Activated CD4-positive, alpha-beta T cell treated with anti-CD3 and anti-CD28 coated beads, Interleukin-2, amount 50 U/mL, for 24 hours (primary cell): ENCODE data around the gene EPB41L4B.
"Not testable (repeated sequence)": the region's sequence is repeated elsewhere in the genome, so short reads cannot be mapped to it uniquely, and the experiment has no call there.

ENCODE experiments used
- DNase-seq, 2 donors: peaks; one replicate each; pipeline ENCODE4 v3.0.0-alpha.2; 2020; ENCODE audit warnings: low read depth in 1 of 2, low spot score in 1 of 2

The EPB41L4B gene

DNA sequence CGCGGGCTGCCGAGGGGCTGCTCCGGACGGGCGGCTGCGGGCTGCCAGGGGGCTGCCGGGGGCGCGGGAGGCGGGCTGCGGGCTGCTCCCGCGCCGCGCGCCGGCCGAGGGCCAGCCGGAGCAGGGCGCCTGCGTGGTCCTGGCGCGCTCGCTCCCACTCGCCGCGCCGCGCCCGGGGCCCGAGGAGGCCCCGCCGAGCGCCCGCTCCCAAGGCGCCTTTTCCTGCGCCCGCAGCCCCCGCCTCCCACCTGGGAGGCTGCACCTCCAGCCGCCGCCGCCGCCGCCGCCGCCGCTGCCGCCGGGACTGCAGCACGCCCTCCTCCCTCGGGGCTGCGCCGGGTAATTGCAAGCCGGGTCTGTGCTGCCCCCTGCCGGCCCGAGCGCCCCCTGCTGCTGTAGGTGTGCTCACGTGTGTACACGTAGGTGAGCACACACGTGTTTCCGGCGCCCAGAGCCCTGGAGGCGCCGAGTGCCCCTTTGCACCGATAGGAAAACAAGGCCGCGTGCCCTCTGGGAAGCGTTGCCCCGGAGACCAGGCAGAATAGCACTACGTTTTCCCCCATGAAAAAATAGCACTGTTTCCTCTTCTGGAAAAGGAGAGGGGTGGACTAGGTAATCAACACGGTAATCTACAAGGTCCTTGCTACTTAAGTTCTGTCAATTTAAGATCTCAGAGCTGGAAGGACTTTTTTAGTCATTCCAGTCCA is at the start of gene EPB41L4B:
Gene EPB41L4B (minus strand): TSS at position 318 of the 707 bp plus-strand sequence. CDS start 613 bp downstream, outside the sequence.
- peak; percentile 76 to 85 for DNase-seq

DNA sequence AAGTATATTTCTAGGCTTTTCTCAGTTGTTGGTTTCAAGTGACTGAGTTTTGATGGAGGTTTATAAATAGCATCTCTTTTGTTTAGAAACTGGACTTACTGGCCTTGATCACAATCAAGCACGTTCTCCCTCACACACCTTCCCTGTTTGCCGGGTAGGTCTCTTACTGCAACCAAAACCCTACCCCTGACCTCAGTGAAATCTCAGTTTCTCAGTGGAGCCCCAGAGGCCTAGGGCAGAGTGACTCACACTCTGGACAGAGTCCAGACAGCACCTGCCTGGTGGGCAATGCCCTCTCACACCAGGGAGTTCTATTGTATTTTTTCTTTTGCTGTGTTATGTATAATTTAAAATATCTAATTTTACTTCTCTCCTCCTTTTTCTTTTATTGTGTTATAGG is 48.4 kb upstream of the EPB41L4B start:
- DNase-seq, result no peak

DNA sequence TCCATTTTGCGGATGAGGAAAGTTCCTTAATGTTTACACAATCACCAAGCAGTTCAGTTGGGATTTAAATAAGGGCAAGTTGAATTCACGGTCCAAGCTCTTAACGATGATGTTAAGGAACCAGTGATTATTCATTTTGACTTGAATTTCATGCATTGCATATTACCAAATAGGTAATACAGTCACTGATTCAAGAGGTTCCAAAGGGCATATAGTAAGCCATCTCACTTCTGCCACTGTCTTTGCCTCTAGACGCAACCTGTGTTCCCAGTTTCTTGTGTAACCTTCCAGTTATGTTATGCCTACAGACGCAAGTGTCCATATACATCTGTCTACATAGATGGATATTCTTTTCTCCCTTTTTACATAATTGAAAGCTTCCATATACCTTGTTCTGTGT is 39.9 kb upstream of the EPB41L4B start:
- DNase-seq, result no peak

DNA sequence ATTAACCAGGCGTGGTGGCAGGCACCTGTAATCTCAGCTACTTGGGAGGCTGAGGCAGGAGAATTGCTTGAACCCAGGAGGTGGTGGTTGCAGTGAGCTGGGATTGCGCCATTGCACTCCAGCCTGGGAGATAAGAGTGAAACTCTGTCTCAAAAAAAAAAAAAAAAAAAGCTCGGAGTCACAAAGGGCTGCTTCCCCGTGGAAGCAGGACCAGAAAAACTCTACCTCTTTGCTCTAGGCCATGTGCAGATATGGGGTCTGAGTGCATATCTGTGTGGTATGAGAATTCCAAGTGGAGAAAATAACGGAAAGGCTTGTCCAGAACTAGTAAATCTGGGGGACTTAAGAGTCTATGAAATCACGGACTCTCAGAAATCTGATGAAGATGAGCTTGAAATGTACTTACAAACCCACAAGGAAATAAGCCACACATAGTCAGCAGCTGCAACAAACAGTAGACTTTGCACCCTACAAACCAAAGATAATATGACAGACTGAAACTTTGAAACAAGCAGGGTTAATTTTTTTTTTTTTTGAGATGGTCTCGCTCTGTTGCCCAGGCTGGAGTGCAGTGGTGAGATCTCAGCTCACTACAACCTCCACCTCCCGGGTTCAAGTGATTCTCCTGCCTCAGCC is 38.2 kb upstream of the EPB41L4B start:
- not testable (repeated sequence) for DNase-seq

DNA sequence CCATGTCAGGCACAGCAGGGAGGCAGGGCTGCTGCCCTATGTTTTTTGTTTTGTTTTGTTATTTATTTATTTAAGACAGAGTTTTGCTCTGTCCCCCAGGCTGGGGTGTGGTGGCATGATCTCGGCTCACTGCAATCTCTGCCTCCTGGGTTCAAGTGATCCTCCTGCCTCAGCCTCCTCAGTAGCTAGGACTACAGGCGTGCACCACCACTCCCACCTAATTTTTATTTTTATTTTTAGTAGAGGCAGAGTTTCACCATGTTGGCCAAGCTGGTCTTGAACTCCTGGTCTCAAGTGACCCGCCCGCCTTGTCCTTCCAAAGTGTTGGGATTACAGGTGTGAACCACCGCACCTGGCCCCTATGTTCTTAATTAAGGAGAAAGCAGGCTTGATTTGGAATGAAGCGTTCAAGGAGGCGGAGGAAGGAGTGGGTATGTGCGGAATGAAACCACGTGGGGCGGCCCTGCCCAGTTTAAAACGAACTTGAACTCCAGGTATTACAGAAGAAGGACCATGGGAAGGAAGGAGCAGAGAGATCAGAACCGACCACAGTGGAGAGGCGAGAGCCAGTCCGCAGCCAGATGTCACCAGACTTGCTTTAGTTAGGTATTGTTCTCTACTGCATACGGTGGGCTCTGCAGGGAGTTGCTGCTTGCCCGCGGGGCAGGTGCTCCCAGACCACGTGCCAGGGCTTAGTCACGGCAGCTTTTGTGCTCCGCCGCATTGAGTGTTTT is 34.9 kb upstream of the EPB41L4B start:
- DNase-seq, result no peak

DNA sequence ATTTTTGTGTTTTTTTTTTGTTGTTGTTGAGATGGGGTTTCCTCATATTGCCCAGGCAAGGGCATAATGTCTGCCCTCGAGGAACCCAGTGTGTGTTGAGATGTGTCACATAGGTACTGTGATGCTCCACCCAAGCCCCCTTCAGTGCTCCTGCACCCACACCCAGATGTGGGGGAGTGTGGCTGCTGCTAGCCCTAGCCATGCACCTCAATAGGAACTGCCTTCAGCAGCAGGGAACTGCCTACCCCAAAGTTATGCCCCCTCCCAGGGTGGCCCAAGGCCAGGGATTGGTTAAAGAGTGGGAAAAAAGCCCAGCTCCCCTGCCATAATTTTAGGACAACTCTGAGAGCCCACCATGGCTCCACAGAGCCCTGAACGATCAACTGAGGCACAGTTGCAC is 33.3 kb upstream of the EPB41L4B start:
- no peak for DNase-seq

DNA sequence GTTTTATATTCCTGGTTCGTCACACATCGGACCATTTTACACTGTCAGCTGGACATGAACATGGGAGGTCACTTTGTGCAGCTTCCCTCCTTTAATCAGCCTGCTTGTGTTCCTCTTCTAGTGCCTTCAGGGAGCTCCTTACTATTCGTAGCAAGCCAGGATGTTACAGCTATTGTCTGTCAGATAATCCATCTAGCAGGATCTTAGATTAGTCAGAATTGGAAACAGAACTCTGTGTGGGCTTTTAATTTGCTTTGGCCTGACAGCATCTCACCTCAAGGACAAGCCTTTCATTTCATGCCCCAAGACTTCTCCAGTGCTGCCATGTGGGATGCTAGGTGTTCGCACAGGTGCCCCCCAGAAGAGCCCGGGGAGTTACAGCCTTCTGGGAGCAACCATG is 30.2 kb upstream of the EPB41L4B start:
- no peak for DNase-seq

DNA sequence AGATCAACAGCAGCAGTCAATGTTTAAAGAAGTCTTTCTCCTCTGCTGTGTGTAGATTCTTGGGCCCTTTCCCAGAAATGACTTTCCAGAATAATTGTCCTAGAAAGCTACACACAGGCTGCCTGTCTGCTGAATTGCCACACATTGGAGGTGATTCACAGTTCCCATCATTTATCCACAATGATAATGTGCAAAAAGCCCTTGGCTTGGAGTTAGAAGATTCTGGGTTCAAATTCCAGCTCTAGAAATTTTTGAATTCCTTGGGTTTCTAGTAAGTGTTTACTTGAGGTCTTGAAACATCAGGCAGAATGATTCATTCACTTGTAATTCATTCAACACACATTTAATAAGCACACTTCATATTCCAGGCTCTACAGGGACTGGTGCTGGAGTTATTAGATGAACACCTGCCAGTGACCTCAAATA is 28.6 kb upstream of the EPB41L4B start:
- no peak for DNase-seq

DNA sequence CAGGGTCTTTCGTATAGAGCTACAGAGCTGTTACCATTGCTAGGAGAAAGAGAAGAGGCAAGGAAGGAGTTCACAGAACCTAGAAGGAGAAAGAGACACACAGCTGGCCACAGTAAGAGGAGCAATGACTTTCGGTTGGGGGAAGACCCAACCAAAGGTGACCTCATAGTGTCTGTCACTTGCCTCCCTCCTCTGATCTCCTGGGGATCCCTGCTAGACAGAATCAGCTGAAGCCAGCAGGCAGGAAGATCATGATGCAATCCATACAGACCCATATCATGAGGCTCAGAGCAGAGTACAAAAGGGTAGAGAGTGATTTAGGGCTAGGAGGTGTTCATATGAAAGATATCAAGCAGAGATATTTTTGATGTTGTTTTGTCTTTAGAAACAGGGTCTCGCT is 26.0 kb upstream of the EPB41L4B start:
- DNase-seq, result no peak

DNA sequence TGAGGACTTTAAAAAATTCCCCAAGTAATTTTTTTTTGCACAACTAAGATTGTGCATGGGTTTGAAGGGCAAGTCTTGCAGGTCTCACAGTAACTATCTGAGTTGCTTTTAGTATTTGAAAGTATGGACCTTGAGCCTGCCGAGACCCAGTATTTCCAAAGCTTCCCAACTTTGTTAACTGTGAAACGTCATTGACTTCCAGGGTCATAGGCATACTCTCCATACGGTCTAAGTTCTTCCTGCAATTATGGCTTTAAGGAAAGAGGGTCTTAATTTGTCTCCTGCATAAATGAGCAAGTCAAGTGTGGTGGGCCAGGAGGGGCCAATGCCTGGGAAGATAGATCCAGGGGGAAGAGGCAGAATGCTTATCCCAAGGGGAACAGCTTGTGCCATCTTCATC is 24.0 kb upstream of the EPB41L4B start:
- no peak for DNase-seq

DNA sequence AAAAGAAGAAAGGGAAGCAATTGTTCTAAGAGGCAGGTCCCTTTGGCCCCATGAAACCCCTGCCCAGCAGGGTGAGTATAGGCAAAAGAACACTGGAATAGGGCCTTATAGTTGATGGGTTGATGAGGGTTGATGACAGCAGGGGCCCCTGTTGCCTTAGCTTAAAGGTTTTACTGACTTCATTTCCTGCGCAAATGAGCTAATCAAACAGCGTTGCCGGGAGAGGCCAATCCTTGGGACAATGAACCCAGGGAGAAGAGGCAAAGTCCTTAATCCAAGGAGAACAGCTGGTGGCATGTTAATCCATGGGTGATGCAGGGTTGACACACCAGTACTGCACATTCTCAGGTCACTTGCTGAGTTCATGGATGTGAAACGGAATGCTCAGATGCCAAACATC is 22.0 kb upstream of the EPB41L4B start:
- no peak for DNase-seq

DNA sequence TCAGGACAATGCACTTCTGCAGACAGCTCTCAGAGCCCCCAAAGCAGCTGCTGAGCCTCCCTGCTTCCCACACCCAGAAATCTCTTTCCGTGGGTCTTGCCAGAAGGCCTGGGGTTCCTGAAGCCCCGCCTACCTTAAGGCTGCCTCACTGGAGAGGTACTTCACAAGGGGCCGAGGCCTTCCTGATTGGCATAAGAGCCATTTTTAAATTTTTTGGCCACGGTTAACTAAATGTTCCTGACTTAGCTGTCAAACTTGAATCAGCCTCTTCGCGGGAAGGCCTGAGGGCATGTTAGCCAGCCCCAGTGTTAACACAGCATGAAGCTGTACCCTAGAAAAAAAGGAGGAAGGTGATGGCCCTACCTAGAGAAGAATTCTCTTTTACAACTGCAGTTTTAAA is 20.7 kb upstream of the EPB41L4B start:
- DNase-seq, result no peak

DNA sequence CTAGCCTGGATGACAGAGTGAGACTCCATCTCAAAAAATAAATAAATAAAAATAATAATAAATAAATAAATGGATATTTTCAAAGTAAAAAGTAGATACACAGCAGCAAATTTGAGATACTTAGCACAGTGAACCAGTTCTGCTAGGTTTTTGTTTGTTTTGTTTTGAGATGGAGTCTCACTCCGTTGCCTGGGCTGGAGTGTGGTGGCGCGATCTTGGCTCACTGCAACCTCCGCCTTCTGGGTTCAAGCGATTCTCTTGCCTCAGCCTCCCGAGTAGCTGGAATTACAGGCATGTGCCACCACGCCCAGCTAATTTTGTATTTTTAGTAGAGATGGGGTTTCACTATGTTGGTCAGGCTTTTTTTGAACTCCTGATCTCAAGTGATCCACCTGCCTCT is 20.1 kb upstream of the EPB41L4B start:
- not testable (repeated sequence) for DNase-seq

DNA sequence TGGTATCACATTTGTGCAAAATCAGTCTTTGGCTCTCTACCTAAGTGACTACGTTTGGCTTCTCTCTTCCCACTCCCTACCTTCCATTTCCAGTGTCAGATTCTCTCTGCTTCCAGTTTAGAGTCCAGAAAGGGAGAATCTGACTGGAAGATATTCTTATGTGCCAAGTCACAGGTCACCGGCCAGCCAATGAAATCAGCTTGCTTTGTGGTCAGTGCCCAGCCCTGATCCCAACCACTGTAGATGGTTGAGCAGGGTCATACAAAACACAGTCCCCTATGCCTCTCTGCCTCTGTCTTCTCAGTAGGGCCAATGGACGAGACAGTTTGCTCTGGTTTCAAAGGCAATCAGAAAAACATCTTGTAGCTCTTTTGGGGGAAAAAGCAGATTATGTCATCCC is 15.6 kb upstream of the EPB41L4B start:
- DNase-seq, result no peak

DNA sequence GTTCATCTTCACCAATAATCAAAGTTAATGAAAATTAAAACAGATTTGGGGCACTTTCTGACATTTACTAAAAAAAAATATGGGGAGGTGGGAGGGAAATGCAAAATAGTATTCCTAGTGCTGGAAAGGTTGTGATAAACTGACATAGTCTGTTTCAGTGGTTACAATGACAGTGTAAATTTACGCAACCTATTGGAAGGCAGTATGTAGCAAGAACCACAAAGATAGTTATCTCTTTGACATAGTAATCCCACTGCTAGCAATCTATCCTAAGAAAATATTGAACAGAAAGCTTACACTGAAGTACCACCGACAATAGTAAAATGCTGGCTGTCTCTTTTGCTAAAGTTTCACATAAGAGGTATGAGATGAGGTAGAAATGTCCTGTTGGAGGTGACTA is 15.1 kb upstream of the EPB41L4B start:
- DNase-seq, result no peak

DNA sequence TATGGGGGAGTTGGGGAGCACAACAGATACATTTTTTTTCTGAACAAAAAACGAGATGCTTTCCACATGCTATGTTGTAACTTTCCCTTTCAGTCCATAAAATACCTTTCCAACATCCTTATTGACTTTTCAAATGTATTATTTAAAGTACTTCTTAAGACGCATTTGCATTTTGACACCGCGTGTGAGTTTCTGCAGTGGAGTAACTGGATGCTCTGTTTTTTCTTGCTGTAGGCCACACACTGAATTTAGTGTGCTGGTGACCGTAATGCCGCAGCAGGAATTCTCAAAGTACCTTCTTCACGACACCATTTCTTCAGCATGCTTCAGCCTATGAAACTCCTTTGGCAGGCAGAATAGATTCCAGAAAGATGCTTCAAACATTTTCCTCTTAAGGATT is 14.3 kb upstream of the EPB41L4B start:
- no peak for DNase-seq

DNA sequence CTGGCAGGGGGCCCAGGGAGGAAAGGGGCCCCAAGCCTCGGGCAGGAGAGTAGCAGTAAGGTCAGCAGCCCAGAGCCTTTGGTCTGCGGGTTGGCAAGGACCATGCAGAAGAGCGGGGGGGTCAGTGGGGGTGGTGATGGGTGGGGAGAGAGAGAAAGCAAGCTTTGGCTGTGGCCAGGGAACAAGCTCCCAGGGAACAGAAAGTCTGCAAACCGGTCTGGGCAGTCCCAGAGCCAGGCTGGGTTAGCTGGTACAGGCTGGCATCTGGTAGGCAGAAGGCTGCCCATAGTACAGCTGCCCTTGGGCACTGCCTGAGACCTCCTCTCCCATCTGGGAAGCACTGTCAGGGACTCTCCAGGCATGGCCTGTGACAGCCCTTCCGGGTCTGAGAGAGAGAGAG is 10.5 kb upstream of the EPB41L4B start:
- no peak for DNase-seq

DNA sequence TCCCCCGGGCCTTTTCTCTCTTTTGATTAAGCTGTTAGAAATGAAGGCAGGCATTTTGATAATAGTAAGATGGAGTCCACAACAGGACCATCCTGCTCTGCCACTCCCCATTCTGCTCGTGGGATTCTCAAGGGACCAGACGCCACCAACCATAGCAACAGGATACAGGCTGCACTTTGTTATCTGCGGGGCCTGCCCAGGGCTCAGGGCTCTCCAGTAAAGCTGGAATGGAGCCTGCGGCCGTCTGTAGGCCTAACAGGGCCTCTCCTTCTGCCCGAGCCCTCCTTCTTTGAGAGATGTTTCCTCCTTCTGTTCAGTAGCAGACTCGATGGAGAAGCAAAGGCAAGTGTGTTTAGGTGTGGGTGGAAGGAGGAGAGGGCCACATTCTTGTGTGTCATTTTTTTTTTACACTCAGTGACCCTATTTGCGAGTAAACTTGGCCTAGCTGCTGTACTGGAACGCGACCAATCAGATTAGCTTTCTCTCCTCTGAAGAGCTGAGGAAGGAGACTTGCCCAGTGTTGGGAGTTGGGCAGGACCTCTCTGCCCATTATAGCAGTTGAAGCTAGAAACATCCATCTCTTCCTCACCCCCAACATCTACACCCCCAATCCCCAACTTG is 8.9 kb upstream of the EPB41L4B start:
- DNase-seq, result no peak

DNA sequence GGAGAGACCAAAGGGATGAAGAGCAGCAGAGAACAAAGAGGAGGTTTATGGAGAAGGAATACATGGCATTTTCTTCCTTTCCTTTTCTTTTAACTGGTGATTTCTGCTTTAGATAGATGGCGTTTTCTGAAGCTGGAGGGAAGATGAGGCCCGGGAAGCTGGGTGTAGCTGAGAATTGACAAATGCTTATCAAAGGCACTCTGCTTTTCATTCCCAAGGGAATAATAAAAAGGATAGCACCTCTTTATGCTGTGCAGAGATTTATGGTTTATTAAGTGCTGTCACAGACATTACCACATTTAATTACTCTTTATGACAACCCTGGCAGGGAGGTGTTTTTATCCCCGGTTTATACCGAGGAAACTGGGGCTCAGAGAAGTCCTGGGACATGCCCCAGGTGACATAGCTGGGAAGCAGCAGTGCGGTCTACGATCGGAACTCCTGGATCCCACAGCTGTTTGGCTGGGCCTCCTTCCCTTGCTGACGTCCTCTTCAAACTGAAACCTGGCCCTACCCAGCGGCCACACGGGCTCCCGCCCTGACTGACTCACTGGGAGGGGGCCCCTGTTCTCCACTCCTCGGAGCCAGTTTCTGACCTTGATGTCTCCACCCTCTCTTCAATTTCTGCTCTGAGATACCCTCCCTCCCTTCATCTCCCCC is 8.2 kb upstream of the EPB41L4B start:
- DNase-seq, result no peak

DNA sequence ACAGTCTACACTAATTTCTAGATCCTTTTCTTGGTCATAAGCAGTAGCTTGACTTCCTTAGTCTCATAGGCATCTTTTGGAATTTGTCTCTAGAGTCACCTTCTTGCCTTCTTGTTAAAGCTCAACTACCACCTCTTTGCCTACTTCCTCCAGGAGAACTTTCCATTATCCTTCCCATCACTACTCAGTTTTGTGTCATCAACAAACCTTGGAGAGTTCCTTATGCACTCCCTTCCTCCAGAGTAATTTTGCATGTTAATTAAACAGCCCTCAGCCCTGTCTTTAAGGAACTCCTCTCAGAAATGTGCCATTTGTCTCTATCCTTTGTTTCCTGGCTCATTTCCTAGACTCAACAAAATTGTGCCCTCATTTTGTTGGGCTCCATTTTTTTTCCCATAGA is 4.2 kb upstream of the EPB41L4B start:
- DNase-seq, result no peak

DNA sequence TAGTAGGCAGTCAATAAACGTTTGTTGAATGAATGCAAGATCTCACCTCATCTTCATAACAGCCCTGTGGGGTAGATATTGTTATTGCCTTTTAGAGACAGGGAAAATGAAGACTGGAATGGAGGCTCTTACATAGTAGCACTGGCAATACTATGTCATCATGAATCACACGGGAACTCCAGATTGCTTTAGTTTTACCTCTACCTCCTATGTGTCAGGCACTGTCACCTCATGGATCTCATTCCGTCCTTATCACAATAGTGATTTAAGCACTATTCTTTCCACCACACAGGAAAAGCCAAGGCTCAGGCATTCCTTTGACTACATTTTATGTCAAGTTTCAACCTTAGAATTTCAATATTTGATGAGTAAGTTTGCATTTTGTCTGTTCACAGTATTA is 2.9 kb upstream of the EPB41L4B start:
- no peak for DNase-seq
